Thyroid gland (tissue), 4 donors: ENCODE measurements around the gene CRYGB.

Source experiments
- POLR2A ChIP-seq, 2 donors: fragments of 450-650 bp; IDR thresholded peaks; one replicate each; pipeline ENCODE4 v1.6.1; 2017; ENCODE audit warnings: antibody characterized with exemption in 2 of 2, mild to moderate bottlenecking in 2 of 2, moderate library complexity in 1 of 2
- TF ChIP-seq, protein P1 (sequence below), 6 experiments: fragments of 200-600 bp in 3 of 6; fragments of 450-650 bp in 3 of 6; sonication (generic) in 3 of 6; IDR thresholded peaks; one replicate each; pipeline ENCODE4 v1.5.1; 2016 to 2019; ENCODE audit warnings: antibody characterized with exemption in 6 of 6, mild to moderate bottlenecking in 2 of 6, inconsistent platforms in 1 of 6, moderate library complexity in 1 of 6

- TF ChIP-seq POLR2A (IDR thresholded peaks at IDR 0.05) = no peak
- TF ChIP-seq, protein P1, sequence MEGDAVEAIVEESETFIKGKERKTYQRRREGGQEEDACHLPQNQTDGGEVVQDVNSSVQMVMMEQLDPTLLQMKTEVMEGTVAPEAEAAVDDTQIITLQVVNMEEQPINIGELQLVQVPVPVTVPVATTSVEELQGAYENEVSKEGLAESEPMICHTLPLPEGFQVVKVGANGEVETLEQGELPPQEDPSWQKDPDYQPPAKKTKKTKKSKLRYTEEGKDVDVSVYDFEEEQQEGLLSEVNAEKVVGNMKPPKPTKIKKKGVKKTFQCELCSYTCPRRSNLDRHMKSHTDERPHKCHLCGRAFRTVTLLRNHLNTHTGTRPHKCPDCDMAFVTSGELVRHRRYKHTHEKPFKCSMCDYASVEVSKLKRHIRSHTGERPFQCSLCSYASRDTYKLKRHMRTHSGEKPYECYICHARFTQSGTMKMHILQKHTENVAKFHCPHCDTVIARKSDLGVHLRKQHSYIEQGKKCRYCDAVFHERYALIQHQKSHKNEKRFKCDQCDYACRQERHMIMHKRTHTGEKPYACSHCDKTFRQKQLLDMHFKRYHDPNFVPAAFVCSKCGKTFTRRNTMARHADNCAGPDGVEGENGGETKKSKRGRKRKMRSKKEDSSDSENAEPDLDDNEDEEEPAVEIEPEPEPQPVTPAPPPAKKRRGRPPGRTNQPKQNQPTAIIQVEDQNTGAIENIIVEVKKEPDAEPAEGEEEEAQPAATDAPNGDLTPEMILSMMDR (IDR thresholded peaks at IDR 0.05) = no peak
These were observed 33.0 kb downstream of the CRYGB start for GRCh38 chr2:208112969-208113368.
